Ureter (tissue), 1 donor: ENCODE data around the gene SPPL2B. TPM values are rescaled to one million over a fixed set of nuclear protein-coding genes. Genes with fewer than 3 reads are reported as not detected.

Experiments
- DNase-seq: peaks from one replicate; pipeline ENCODE4 v3.0.0-alpha.2; 2020; ENCODE audit warnings: low spot score
- total RNA-seq: library from RNA; stranded (reverse); gene quantifications from one replicate; pipeline ENCODE4 v1.2.4, GENCODE V29; 2023
- donor health status: DM: yes; HTN: yes; CAD: no.

The SPPL2B gene
- total RNA-seq, 1 donor from 2014 or later, result 70.3 TPM

GRCh38 chr19:2354670-2355069, 26.2 kb downstream of the SPPL2B start:
- DNase-seq, result no peak

- DNase-seq, result no peak
Observed at GRCh38 chr19:2355168-2356035, 26.9 kb downstream of the SPPL2B start.

- no peak for DNase-seq
Observed at GRCh38 chr19:2356036-2356646, 27.7 kb downstream of the SPPL2B start.

GRCh38 chr19:2357279-2358206, 29.1 kb downstream of the SPPL2B start:
- DNase-seq, result no peak

GRCh38 chr19:2358548-2359173, 30.2 kb downstream of the SPPL2B start:
- no peak for DNase-seq

GRCh38 chr19:2359992-2360685, 31.7 kb downstream of the SPPL2B start, which contains the start of gene TMPRSS9:
Gene TMPRSS9 (plus strand): TSS chr19:2360265. CDS start chr19:2389786, 29,521 bp downstream.
- DNase-seq, result no peak

- no peak for DNase-seq
Observed at GRCh38 chr19:2360833-2361232, 32.3 kb downstream of the SPPL2B start.

GRCh38 chr19:2361246-2362045, 33.0 kb downstream of the SPPL2B start:
- DNase-seq, result no peak

- DNase-seq, result no peak
Observed at GRCh38 chr19:2362046-2362969, 33.8 kb downstream of the SPPL2B start.

GRCh38 chr19:2362970-2363300, 34.5 kb downstream of the SPPL2B start:
- DNase-seq, result no peak

- DNase-seq, result no peak
Observed at GRCh38 chr19:2363419-2363818, 34.9 kb downstream of the SPPL2B start.

- no peak for DNase-seq
Observed at GRCh38 chr19:2365201-2365970, 36.9 kb downstream of the SPPL2B start.

GRCh38 chr19:2371656-2372055, 43.2 kb downstream of the SPPL2B start:
- no peak for DNase-seq

GRCh38 chr19:2372076-2372612, 43.7 kb downstream of the SPPL2B start:
- no peak for DNase-seq

- no peak for DNase-seq
Observed at GRCh38 chr19:2374808-2375207, 46.3 kb downstream of the SPPL2B start.

GRCh38 chr19:2375353-2376121, 47.1 kb downstream of the SPPL2B start:
- DNase-seq, result no peak

GRCh38 chr19:2376784-2377519, 48.5 kb downstream of the SPPL2B start:
- DNase-seq, result no peak
